HepG2 (cell line): Measurements from ENCODE around the gene TEAD1. TPM values are rescaled to one million over a fixed set of nuclear protein-coding genes. Genes with fewer than 3 reads are reported as not detected.

Experiments used
- ATAC-seq: fragments of 200-7000 bp; cut with Tn5 transposase; 3 replicates; pipeline ENCODE4 v1.9.1; 2020; ENCODE audit warnings: mild to moderate bottlenecking, moderate library complexity
- BruUV-seq: library from RNA; stranded (reverse); fragments of 400-500 nt; replicated peaks from 2 replicates; lab custom pipeline; 2021; lab: Mats Ljungman, UMichigan
- CTCF ChIA-PET: fragments of 300-600 bp; formaldehyde crosslinking; extraction: SDS; loops from one replicate; lab custom pipeline; 2021; ENCODE audit warnings: low total read pairs, inconsistent platforms, low intra/inter-chr PET ratio; lab: Yijun Ruan, JAX
- POLR2A ChIA-PET: fragments of 350-600 bp; sonication (Branson Sonifier 250); formaldehyde crosslinking; loops from one replicate; lab custom pipeline; 2020; ENCODE audit warnings: antibody characterized with exemption, inconsistent platforms; lab: Yijun Ruan, JAX
- DNase-seq: peaks from one replicate; pipeline ENCODE4 v3.0.0-alpha.2; 2015; ENCODE audit warnings: low spot score
- FAIRE-seq: peaks from 3 replicates; lab custom pipeline; 2011; peaks lifted over from hg19 to GRCh38; lab: Jason Lieb, UNC
- H2AFZ ChIP-seq: one replicate; pipeline ENCODE4 v1.6.1; 2011; ENCODE audit warnings: low read length, inconsistent platforms
- H3K27ac ChIP-seq: fragments of 300-600 bp; 3 replicates; pipeline ENCODE4 v1.8.0; 2011; ENCODE audit warnings: mixed run types, mild to moderate bottlenecking, mixed read lengths, low read length, inconsistent platforms; ENCODE audit not compliant: insufficient read depth; ENCODE audit errors: extremely low read length
- H3K27me3 ChIP-seq, 2 experiments: fragments of 200-600 bp in 1 of 2; 2 replicates in 1 of 2; 3 replicates in 1 of 2; pipeline versions ENCODE4 v1.6.0 to v1.8.0; 2011; ENCODE audit warnings: low read length in 2 of 2, mild to moderate bottlenecking in 2 of 2, moderate library complexity in 2 of 2, inconsistent platforms in 1 of 2; ENCODE audit not compliant: insufficient read depth in 2 of 2, control insufficient read depth in 1 of 2
- H3K36me3 ChIP-seq, 2 experiments: fragments of 200-600 bp in 1 of 2; replicated peaks in 1 of 2; 2 replicates in 1 of 2; 3 replicates in 1 of 2; pipeline versions ENCODE4 v1.5.1 to v1.8.0; 2011; ENCODE audit warnings: low read length in 2 of 2, inconsistent platforms in 1 of 2; ENCODE audit not compliant: insufficient read depth in 2 of 2, control insufficient read depth in 1 of 2
- H3K4me1 ChIP-seq: 2 replicates; pipeline ENCODE4 v1.5.1; 2012; ENCODE audit warnings: low read length, inconsistent platforms; ENCODE audit not compliant: insufficient read depth
- H3K4me2 ChIP-seq: 2 replicates; pipeline ENCODE4 v1.6.0; 2011; ENCODE audit warnings: low read depth, low read length, inconsistent platforms
- H3K4me3 ChIP-seq, 3 experiments: fragments of 200-600 bp in 1 of 3; sonication (generic), shearing (Covaris generic) in 1 of 3; replicated peaks in 1 of 3; 2 replicates each; pipeline ENCODE4 v1.5.1; 2011 to 2016; ENCODE audit warnings: low read length in 3 of 3, inconsistent platforms in 2 of 3, low read depth in 2 of 3, mild to moderate bottlenecking in 2 of 3, control low read depth in 1 of 3, mixed read lengths in 1 of 3; ENCODE audit not compliant: insufficient read depth in 1 of 3
- H3K79me2 ChIP-seq: one replicate; pipeline ENCODE4 v1.6.1; 2011; ENCODE audit warnings: low read length, inconsistent platforms; ENCODE audit not compliant: insufficient read depth
- H3K9ac ChIP-seq: 2 replicates; pipeline ENCODE4 v1.6.0; 2011; ENCODE audit warnings: mild to moderate bottlenecking, low read depth, low read length, inconsistent platforms; ENCODE audit not compliant: insufficient read depth
- H3K9me3 ChIP-seq: 2 replicates; pipeline ENCODE4 v1.5.1; 2012; ENCODE audit warnings: mild to moderate bottlenecking, low read length
- H4K20me1 ChIP-seq: 2 replicates; pipeline ENCODE4 v1.6.0; 2011; ENCODE audit warnings: inconsistent platforms, mild to moderate bottlenecking, low read length, moderate library complexity; ENCODE audit not compliant: insufficient read depth
- AFF4 ChIP-seq: sonication (generic); formaldehyde crosslinking; IDR thresholded peaks from 2 replicates; pipeline ENCODE4 v1.4.0; 2020; ENCODE audit warnings: missing genetic modification reagents
- ARID5B ChIP-seq: IDR thresholded peaks from 2 replicates; pipeline ENCODE4 v1.4.0; 2020; ENCODE audit warnings: mild to moderate bottlenecking, missing genetic modification reagents
- ATF3 ChIP-seq: sonication (generic); formaldehyde crosslinking; IDR thresholded peaks from 2 replicates; pipeline ENCODE4 v1.4.0; 2020; ENCODE audit warnings: missing genetic modification reagents
- CAMTA2 ChIP-seq: sonication (generic); formaldehyde crosslinking; IDR thresholded peaks from 2 replicates; pipeline ENCODE4 v1.4.0; 2020; ENCODE audit warnings: mild to moderate bottlenecking, missing genetic modification reagents, borderline replicate concordance
- CENPT ChIP-seq: sonication (generic); formaldehyde crosslinking; IDR thresholded peaks from 2 replicates; pipeline ENCODE4 v1.8.0; 2022; ENCODE audit warnings: low read depth, mild to moderate bottlenecking, moderate library complexity, missing genetic modification reagents
- CHCHD3 ChIP-seq: sonication (generic); formaldehyde crosslinking; IDR thresholded peaks from 2 replicates; pipeline ENCODE4 v1.8.0; 2022; ENCODE audit warnings: mild to moderate bottlenecking, missing genetic modification reagents, moderate library complexity
- DRAP1 ChIP-seq: IDR thresholded peaks from 2 replicates; pipeline ENCODE4 v1.6.1; 2016; ENCODE audit warnings: missing genetic modification reagents, missing compliant biosample characterization
- FOXK1 ChIP-seq: sonication (generic); formaldehyde crosslinking; IDR thresholded peaks from 2 replicates; pipeline ENCODE4 v1.4.0; 2020; ENCODE audit warnings: low read depth, missing genetic modification reagents, borderline replicate concordance
- HMGA1 ChIP-seq: sonication (generic); formaldehyde crosslinking; conservative IDR thresholded peaks from 2 replicates; pipeline ENCODE4 v1.4.0; 2020; ENCODE audit warnings: missing genetic modification reagents
- JUN ChIP-seq: sonication (generic); formaldehyde crosslinking; IDR thresholded peaks from 2 replicates; pipeline ENCODE4 v1.4.0; 2020; ENCODE audit warnings: mild to moderate bottlenecking, missing genetic modification reagents
- PCBP2 ChIP-seq: fragments of 200-400 bp; formaldehyde crosslinking; optimal IDR thresholded peaks from 2 replicates; pipeline ENCODE3; 2018; ENCODE audit warnings: low read length, low read depth; ENCODE audit not compliant: poor library complexity, severe bottlenecking
- RAD21 ChIP-seq: fragments of 450-650 bp; formaldehyde crosslinking; IDR thresholded peaks from 2 replicates; pipeline ENCODE4 v1.5.0; 2020; ENCODE audit warnings: mild to moderate bottlenecking
- TBX2 ChIP-seq: sonication (generic); formaldehyde crosslinking; IDR thresholded peaks from 2 replicates; pipeline ENCODE4 v1.5.0; 2020; ENCODE audit warnings: missing genetic modification reagents, mild to moderate bottlenecking, borderline replicate concordance
- ZC3H4 ChIP-seq: sonication (generic); formaldehyde crosslinking; IDR thresholded peaks from 2 replicates; pipeline ENCODE4 v1.4.0; 2020; ENCODE audit warnings: missing genetic modification reagents, borderline replicate concordance
- ZFP36 ChIP-seq: fragments of 150-350 bp; IDR thresholded peaks from 2 replicates; pipeline ENCODE4 v1.6.1; 2018; ENCODE audit warnings: borderline replicate concordance, low read length, low read depth; ENCODE audit not compliant: partially characterized antibody
- ZNF10 ChIP-seq: sonication (generic); formaldehyde crosslinking; IDR thresholded peaks from 2 replicates; pipeline ENCODE4 v1.4.0; 2020; ENCODE audit warnings: mild to moderate bottlenecking, low read depth, missing genetic modification reagents, borderline replicate concordance
- ZNF224 ChIP-seq: sonication (generic); formaldehyde crosslinking; IDR thresholded peaks from 2 replicates; pipeline ENCODE4 v1.5.0; 2020; ENCODE audit warnings: mild to moderate bottlenecking, missing genetic modification reagents
- WGBS: methylation state at CpG from one replicate; pipeline ENCODE4 v1.1.6; 2017; ENCODE audit warnings: low lambda C conversion rate; 5-methylcytosine and 5-hydroxymethylcytosine counted together
- in situ Hi-C: cut with HindIII; loops from 2 replicates; pipeline ENCODE4 v1.10.0; 2017; ENCODE audit warnings: low pct_unique_long_range_greater_than_20kb; ENCODE audit not compliant: extremely low pct_ligation_motif_present
- intact Hi-C: fragments of 100-400 bp; cut with micrococcal nuclease; formaldehyde crosslinking; loops from one replicate; pipeline ENCODE4 v1.10.0; 2022; ENCODE audit not compliant: unreplicated experiment
- polyA plus RNA-seq, 8 experiments: library from polyadenylated mRNA; depleted of rRNA in 3 of 8; stranded (reverse) in 7 of 8; unstranded in 1 of 8; fragments of >200 nt; fragmentation: Illumina TruSeq in 4 of 8; extraction: Trizol in 4 of 8; gene quantifications; 2 replicates each; pipeline versions ENCODE4 v1.2.1 to v1.2.3, GENCODE V29; 2011 to 2016; ENCODE audit warnings: low read depth in 4 of 8, missing spikeins in 1 of 8, mixed read lengths in 1 of 8; ENCODE audit not compliant: insufficient read depth in 1 of 8
- total RNA-seq, 5 experiments: library from RNA; depleted of rRNA; stranded (reverse); fragments of >200 nt; fragmentation: Illumina TruSeq; extraction: Trizol; gene quantifications; 2 replicates each; pipeline ENCODE4 v1.2.3, GENCODE V29; 2016; ENCODE audit warnings: low read depth in 1 of 5

TEAD1 gene
- total and polyA plus RNA-seq, 2 of the 13 experiments (the other 11 are each of a cell fraction or from before 2014, with no cell fraction given), result 20.1 to 30.5 TPM

- peaks cover 46% of the 10 kb centered on the region for H3K4me1 ChIP-seq
- H3K9me3 ChIP-seq, result no peaks in the 10 kb centered on the region
- peaks cover 17% of the 10 kb centered on the region for H3K79me2 ChIP-seq
- no peaks in the 10 kb centered on the region for H3K36me3 ChIP-seq
- peak overlapping the region in 1 of 3 experiments; percentile 19; a peak in 1 of 6 replicates for H3K4me3 ChIP-seq
- no peak overlapping the region for H2AFZ ChIP-seq
- FAIRE-seq, result no peak
- no peak for ATAC-seq
- intact Hi-C loops, result no loop called here
- H4K20me1 ChIP-seq, result no peaks in the 10 kb centered on the region
- in situ Hi-C loops, result no loop called here
- CTCF ChIA-PET, result no interaction called here
- H3K27me3 ChIP-seq, result no peaks in the 10 kb centered on the region
- POLR2A ChIA-PET, result interaction anchor here (1.0 to 1.2 kb wide), 2 partner anchors 13 to 31 kb away, joined by 3 to 9 read pairs; no protein-coding TSS in a partner anchor
- H3K4me2 ChIP-seq, result peak overlapping the region; percentile 56
- H3K27ac ChIP-seq, result peak overlapping the region; percentile 33
- WGBS, result 67% methylated on average over 3 of the region's 3 CpGs
- BruUV-seq, result no TSS peak
- DNase-seq, result no peak
- H3K9ac ChIP-seq, result no peak overlapping the region; the same call in 1 of the 2 replicates
- no peak for TF ChIP-seq DRAP1
- TF ChIP-seq CAMTA2 (CRISPR knock-in tag), result no peak
- TF ChIP-seq ZFP36, result no peak
- no peak for TF ChIP-seq FOXK1
- peak; percentile 8; the same call in 1 of the 2 replicates for TF ChIP-seq TBX2 (CRISPR knock-in tag)
- no peak for TF ChIP-seq ZNF224 (CRISPR knock-in tag)
- TF ChIP-seq HMGA1, result no peak
- peak; percentile 44 for TF ChIP-seq PCBP2
- TF ChIP-seq CHCHD3, result no peak
- TF ChIP-seq AFF4 (CRISPR knock-in tag), result no peak
- no peak for TF ChIP-seq ZNF10 (CRISPR knock-in tag)
- TF ChIP-seq ARID5B (CRISPR knock-in tag), result 0 out of 2 replicates have a peak, but pooled peaks have one; percentile 1
- no peak for TF ChIP-seq ZC3H4 (CRISPR knock-in tag)
- TF ChIP-seq RAD21 (CRISPR knock-in tag), result no peak
- TF ChIP-seq ATF3 (CRISPR knock-in tag), result no peak
- no peak for TF ChIP-seq CENPT
- TF ChIP-seq JUN (CRISPR knock-in tag), result no peak
Measured at GRCh38 chr11:12815129-12815480, 140.9 kb downstream of the TEAD1 start.
